ENCODE measurements around the gene AKR1B15. TPM values are rescaled to one million over a fixed set of nuclear protein-coding genes. Genes with fewer than 3 reads are reported as not detected.

AKR1B15 gene
- total and polyA plus RNA-seq, 2 donors (not counting 3 experiments of a cell fraction or from before 2014, with no cell fraction given): not detected

GRCh38 chr7:134599371-134599770 lies 50.5 kb downstream of the AKR1B15 start:
- Histone ChIP-seq H3K9me3 (replicated peaks; ENCODE audit: control insufficient read depth, insufficient read depth, low read length) (no peaks in the 10 kb centered on the region), H3K36me3 (ENCODE audit: control insufficient read depth in 2 of 2, extremely low read depth in 1 of 2, insufficient read depth in 2 of 2, low read length in 2 of 2) (no peaks in the 10 kb centered on the region), H3K4me1 (ENCODE audit: control insufficient read depth, extremely low read depth, insufficient read depth, low read length) (peaks cover 1% of the 10 kb centered on the region), H3K79me2 (ENCODE audit: control insufficient read depth, insufficient read depth, low read length) (no peaks in the 10 kb centered on the region), H3K4me3 (replicated peaks in 1 of 3; ENCODE audit: insufficient read depth in 1 of 3, low read depth in 1 of 3, low read length in 3 of 3) (no peak overlapping the region), H4K20me1 (replicated peaks; ENCODE audit: control insufficient read depth, extremely low read depth, insufficient read depth, low read length) (no peaks in the 10 kb centered on the region), H3K4me2 (ENCODE audit: insufficient read depth, low read length) (no peak overlapping the region), H3K9ac (replicated peaks; ENCODE audit: extremely low read depth, insufficient read depth, low read length) (no peak overlapping the region), H3K9me1 (replicated peaks; ENCODE audit: control insufficient read depth, extremely low read depth, insufficient read depth, low read length) (no peaks in the 10 kb centered on the region), H3K27me3 (ENCODE audit: control insufficient read depth in 2 of 2, insufficient read depth in 2 of 2, low read length in 2 of 2) (no peaks in the 10 kb centered on the region), H3K27ac (ENCODE audit: insufficient read depth, low read depth, low read length) (no peak overlapping the region), H2AFZ (ENCODE audit: low read depth, low read length) (no peak overlapping the region)
- no peak for TF ChIP-seq GATA2 (IDR thresholded peaks at IDR 0.05; ENCODE audit: insufficient read depth, insufficient read length, low read depth, low read length)
- POLR2A ChIA-PET: no interaction called here
- intact Hi-C loops (cut with micrococcal nuclease) (no loop called here), dilution Hi-C loops (cut with MboI; ENCODE audit: extremely low pct_ligation_motif_present, low sequenced_read_pairs) (no loop called here)
- DNase-seq (ENCODE audit: low read depth, low spot score) (no peak), FAIRE-seq (no peak)
- no TSS peak for BruUV-seq (replicated peaks)
- CTCF ChIA-PET: interaction anchor here (1.2 to 2.4 kb wide), 3 partner anchors 8 to 85 kb away, joined by 4 to 10 read pairs (median 7); no protein-coding TSS in a partner anchor

GRCh38 chr7:134601459-134601858 lies 52.5 kb downstream of the AKR1B15 start:
- Histone ChIP-seq H3K4me2 (ENCODE audit: insufficient read depth, low read length) (no peak overlapping the region), H3K27me3 (ENCODE audit: control insufficient read depth in 2 of 2, insufficient read depth in 2 of 2, low read length in 2 of 2) (no peaks in the 10 kb centered on the region), H3K4me1 (ENCODE audit: control insufficient read depth, extremely low read depth, insufficient read depth, low read length) (peaks cover 8% of the 10 kb centered on the region), H3K4me3 (replicated peaks in 1 of 3; ENCODE audit: insufficient read depth in 1 of 3, low read depth in 1 of 3, low read length in 3 of 3) (no peak overlapping the region), H3K27ac (ENCODE audit: insufficient read depth, low read depth, low read length) (no peak overlapping the region), H3K9me1 (replicated peaks; ENCODE audit: control insufficient read depth, extremely low read depth, insufficient read depth, low read length) (no peaks in the 10 kb centered on the region), H3K9ac (replicated peaks; ENCODE audit: extremely low read depth, insufficient read depth, low read length) (no peak overlapping the region), H3K79me2 (ENCODE audit: control insufficient read depth, insufficient read depth, low read length) (no peaks in the 10 kb centered on the region), H4K20me1 (replicated peaks; ENCODE audit: control insufficient read depth, extremely low read depth, insufficient read depth, low read length) (no peaks in the 10 kb centered on the region), H2AFZ (ENCODE audit: low read depth, low read length) (no peak overlapping the region), H3K9me3 (replicated peaks; ENCODE audit: control insufficient read depth, insufficient read depth, low read length) (no peaks in the 10 kb centered on the region), H3K36me3 (ENCODE audit: control insufficient read depth in 2 of 2, extremely low read depth in 1 of 2, insufficient read depth in 2 of 2, low read length in 2 of 2) (no peaks in the 10 kb centered on the region)
- dilution Hi-C loops (cut with MboI; ENCODE audit: extremely low pct_ligation_motif_present, low sequenced_read_pairs): no loop called here
- no peak for FAIRE-seq
- BruUV-seq (replicated peaks): no TSS peak
- TF ChIP-seq MAX (IDR thresholded peaks at IDR 0.05; ENCODE audit: insufficient read depth, insufficient read length) (no peak), POLR2AphosphoS5 (IDR thresholded peaks at IDR 0.05; ENCODE audit: insufficient read depth, low read depth, low read length) (no peak), MYC (IDR thresholded peaks at IDR 0.05; ENCODE audit: low read depth, low read length) (no peak), POLR2A (IDR thresholded peaks at IDR 0.05; ENCODE audit: low read depth, low read length) (no peak), EZH2 (IDR thresholded peaks at IDR 0.05; ENCODE audit: borderline replicate concordance, low read depth, low read length, severe bottlenecking) (no peak), GATA2 (IDR thresholded peaks at IDR 0.05; ENCODE audit: insufficient read depth, insufficient read length, low read depth, low read length) (no peak), CTCF (IDR thresholded peaks at IDR 0.05; ENCODE audit: extremely low read depth in 1 of 2, insufficient read depth in 1 of 2, low read depth in 1 of 2, low read length in 2 of 2) (no peak), FOS (IDR thresholded peaks at IDR 0.05; ENCODE audit: borderline replicate concordance, insufficient read depth, low read length) (no peak), JUN (IDR thresholded peaks at IDR 0.05; ENCODE audit: borderline replicate concordance, insufficient read depth, insufficient read length, low read depth) (no peak)
- CTCF ChIA-PET: no interaction called here
- intact Hi-C loops (cut with micrococcal nuclease): no loop called here
- no peak for DNase-seq (ENCODE audit: low read depth, low spot score)
- POLR2A ChIA-PET: no interaction called here
